GM19025 (cell line): ENCODE data around the gene MAPK6.
"Not testable (repeated sequence)": the region's sequence is repeated elsewhere in the genome, so short reads cannot be mapped to it uniquely, and the experiment has no call there.

Experiments used
- ATAC-seq: cut with Tn5 transposase; IDR thresholded peaks from one replicate; pipeline ENCODE4 v1.9.1; 2021; ENCODE audit warnings: mild to moderate bottlenecking, low read depth, moderate library complexity; ENCODE audit not compliant: unreplicated experiment

MAPK6 gene

DNA sequence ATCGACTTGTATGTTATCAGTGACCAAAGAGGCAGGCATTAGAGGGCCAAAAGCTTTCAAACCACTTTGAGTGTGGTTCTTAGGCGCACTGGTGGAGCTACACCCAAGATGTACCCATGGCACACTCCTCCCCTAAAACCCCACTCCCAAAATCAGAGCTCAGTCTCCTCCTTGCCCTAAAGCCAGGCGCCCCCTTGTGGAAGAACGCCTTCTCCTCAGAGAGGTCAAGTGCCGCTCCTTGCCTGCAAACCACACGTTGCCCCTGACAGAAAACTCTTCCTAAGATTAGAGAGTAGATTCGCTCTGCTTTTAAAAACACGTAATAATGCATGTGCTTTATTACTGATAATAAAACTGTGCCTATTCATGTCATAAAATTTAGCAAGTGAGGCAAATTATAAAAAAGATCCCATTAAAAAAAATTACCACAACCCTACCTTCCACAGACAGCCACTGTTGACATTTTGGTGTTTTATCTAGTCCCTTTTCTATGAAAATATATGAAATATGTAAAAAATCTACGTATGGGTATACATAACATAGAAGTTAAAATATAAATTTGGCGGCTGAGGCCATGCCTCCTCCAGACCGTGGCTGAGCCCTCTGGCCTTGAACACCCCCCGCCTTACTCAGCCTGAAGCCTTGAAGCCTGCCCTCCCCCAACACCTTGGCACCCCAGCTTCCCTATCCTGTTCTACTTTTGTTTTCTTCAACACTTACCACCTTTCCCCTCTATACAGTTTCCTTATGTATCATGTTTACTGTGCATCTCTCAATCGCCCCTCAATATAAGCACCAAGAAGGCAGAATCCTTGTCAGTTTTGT, 60.1 kb downstream of the MAPK6 start:
- ATAC-seq, result no peak

DNA sequence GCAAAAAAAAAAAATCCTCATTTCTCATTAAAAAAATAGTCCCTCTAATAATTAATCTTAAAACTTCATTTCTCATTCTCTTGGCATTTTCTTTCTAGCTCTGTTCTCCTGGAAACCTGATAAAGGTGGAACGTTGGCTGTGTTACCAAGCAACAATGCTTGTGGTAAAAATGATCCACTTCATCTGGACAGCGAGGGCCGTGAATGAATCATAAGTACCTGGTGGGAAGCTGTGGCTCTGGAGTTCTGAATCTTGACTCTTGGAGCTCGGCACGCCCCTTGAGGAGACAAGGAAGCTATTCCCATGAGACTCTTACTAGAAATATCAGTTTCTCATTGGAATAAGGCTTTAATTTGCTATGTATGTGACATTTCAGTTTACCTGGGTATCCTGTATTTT, 61.0 kb downstream of the MAPK6 start:
- no peak for ATAC-seq

- no peak for ATAC-seq
Observed at GRCh38 chr15:52080706-52081392, 61.8 kb downstream of the MAPK6 start.

- peak; percentile 59 for ATAC-seq
Observed at GRCh38 chr15:52082197-52083036, 63.4 kb downstream of the MAPK6 start.

DNA sequence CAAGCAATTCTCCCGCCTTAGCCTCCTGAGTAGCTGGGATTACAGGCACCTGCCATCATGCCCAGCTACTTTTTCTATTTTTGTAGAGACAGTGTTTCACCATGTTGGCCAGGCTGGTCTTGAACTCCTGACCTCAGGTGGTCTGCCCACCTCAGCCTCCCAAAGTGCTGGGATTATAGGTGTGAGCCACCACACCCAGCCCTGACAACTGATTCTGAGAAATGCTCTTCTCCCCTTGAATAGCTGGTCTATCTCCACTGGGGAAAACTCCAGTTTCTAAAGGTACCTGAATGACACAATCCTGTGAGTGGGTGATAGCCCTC, 64.0 kb downstream of the MAPK6 start:
- ATAC-seq, result not testable (repeated sequence)

- ATAC-seq, result no peak
Observed at GRCh38 chr15:52083603-52084002, 64.6 kb downstream of the MAPK6 start.

GRCh38 chr15:52085299-52085698, 66.3 kb downstream of the MAPK6 start:
- ATAC-seq, result no peak

DNA sequence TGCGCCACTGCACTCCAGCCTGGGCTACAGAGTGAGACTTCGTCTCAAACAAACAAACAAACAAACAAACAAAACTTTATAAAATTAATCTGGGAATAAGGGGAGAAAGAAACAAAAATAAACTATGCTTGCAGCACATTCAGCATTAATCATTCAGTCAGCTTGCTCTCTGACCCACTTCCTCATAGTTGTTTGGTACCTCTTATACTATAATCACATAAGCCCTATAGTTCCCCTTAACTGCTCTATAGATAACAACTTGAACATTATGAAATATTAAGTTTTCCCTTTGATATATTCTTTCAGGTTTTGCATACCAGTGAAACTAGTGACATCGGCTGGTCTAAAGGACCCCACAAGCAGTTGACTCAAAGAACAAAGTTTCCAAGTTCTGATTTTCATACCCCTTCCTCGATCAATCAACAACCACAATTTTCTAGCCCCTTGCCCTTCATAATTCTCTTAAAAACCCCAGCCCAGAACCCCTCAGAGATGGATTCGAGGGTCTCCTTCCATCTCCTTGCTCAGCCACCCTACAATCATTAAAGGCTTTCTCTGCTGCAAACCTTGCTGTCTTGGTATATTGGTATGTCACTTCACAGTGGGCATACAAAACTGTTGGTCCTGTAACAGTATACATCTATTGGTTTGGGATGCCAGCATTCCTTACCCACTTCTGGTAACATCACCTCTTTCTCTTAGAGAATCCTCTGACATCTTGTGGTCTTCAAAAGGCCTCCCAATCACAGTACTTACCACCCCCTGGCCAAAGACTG, 67.2 kb downstream of the MAPK6 start:
- ATAC-seq, result no peak

GRCh38 chr15:52090193-52090592, 71.2 kb downstream of the MAPK6 start:
- no peak for ATAC-seq

GRCh38 chr15:52093167-52093538, 74.1 kb downstream of the MAPK6 start:
- no peak for ATAC-seq

DNA sequence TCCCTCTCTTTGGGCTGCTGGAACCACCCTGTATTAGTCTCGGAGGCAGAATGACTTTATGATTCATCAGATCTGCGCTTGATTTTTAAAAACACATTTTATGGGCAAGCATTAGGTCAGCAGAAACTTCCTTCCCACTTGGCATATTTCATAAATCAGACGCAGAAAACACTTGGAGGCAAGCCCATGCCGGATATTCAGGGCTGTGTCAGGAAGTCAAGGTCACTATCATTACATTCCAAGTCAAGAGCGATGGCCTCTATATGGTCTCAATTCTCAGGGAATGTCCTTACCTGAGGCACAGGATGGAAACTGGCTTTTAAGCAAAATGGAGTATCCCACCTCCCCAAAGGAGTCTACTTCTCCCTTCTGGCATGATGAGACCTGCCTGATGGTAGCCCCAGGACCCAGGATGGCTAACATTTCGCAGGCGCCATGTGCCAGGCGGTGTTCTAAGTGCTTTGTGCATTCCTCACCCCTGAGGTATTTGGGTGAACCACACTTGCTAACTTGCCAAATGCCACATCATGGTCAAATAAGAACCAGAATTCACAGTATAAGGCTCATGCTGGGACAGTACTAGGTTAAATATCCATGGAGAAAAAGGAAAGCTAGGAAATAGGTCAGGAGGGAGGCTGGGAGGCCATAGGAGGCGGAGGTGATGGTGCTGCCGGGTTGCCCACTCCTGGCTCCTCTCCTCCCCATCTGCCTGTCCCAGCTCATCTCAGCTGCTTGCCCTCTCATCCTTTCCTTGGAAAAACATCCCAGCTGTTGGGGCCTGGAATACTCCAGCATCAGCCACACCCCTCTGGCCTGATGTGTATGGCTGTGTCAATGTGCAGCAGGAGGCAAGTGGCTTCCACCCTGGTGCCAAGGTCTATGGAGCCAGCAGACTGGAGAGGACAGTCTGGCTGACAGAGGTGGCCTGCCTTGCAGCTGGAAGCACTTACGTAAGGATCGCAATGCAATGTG, 74.8 kb downstream of the MAPK6 start:
- no peak for ATAC-seq

DNA sequence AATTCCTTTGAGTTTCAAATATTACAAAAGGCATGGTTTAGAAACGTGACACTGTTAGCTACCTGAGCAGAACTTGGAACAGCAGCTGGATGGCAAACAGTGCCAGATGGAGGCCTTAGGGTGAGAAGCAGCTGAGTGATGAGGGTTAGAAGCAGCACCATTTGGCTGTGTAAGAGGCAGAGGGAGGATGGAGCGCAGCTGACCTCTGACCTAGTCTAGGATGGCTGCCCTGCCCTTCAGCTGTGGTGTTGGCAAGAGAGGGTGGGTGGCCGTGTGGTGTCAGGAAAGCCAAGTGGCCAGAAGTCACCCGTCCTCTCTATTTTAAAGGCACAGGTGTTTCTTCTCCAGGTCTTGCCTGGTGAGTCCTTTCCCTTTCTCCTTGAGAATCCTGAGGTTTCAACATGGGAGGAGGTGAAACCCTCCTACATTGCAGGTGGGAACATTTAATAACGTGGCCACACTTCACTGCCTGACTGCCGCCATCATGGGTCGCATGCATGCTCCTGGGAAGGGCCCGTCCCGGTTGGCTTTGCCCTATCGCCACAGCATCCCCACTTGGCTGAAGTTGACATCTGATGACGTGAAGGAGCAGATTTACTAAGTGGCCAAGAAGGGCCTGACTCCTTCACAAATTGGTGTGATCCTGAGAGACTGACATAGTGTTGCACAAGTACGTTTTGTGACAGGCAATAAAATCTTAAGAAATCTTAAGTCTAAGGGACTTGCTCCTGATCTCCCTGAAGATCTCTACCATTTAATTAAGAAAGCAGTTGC, 76.0 kb downstream of the MAPK6 start:
- no peak for ATAC-seq

DNA sequence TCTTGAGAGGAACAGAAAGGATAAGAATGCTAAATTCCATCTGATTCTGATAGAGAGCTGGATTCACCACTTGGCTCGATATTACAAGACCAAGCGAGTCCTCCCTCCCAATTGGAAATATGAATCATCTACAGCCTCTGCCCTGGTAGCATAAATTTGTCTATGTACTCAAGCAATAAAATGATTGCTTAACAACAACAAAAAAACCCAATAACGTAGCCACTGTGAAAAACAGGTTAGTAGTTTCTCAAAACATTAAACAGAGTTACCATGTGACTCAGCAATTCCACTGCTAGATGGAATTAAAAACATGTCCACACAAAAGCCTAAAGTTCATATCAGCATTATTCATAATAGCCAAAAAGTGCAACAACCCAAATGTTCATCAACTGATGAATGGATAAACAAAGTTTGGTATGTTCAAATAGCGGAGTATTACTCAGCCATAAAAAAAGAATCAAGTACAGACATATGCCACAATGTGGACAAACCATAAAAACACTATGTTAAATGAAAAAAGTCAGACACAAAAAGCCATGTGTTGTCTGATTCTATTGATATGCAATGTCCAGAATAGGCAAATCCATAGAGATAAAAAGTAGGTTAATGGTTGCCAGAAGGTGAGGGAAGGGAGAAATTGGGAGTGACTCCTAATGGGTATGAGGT, 76.7 kb downstream of the MAPK6 start:
- ATAC-seq, result no peak

GRCh38 chr15:52096536-52096935, 77.5 kb downstream of the MAPK6 start:
- ATAC-seq, result not testable (repeated sequence)

DNA sequence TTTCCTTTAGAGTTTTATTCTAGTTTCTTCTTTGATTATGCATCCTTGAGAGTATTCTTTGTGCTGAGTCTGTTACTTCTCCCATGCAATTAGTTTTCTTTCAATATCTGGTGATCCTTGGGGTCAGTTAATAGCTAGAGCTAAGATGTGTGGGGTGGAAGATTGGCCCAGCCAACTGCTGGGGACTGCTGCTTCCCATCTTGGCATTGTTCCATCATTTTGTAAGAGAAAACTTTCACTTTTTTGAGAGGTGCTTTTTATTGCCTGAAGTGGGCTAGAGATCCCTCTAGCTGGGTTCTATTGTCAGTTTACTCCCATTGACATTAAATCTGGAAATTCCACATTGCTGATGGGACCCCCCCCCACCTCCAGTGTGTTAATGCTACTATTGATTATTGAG, 78.2 kb downstream of the MAPK6 start:
- no peak for ATAC-seq

DNA sequence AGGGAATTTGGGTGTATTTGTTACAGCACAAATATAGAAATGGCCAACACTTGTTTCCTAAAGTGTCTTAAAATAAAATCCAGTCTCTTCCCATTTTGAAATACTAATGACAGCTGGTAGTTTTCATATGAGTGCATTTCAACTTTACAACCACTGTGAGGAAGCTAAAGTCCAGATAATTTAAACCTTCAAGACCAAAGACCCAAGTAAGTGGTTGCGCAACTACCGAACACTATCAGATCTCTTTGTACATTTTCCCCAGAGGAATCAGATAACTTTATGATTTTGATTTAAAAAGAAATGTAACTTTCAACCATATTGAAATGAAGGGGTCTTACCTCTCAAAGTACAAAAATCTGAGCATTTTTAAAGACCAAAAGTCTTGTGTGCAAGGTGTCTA, 79.3 kb downstream of the MAPK6 start:
- no peak for ATAC-seq

DNA sequence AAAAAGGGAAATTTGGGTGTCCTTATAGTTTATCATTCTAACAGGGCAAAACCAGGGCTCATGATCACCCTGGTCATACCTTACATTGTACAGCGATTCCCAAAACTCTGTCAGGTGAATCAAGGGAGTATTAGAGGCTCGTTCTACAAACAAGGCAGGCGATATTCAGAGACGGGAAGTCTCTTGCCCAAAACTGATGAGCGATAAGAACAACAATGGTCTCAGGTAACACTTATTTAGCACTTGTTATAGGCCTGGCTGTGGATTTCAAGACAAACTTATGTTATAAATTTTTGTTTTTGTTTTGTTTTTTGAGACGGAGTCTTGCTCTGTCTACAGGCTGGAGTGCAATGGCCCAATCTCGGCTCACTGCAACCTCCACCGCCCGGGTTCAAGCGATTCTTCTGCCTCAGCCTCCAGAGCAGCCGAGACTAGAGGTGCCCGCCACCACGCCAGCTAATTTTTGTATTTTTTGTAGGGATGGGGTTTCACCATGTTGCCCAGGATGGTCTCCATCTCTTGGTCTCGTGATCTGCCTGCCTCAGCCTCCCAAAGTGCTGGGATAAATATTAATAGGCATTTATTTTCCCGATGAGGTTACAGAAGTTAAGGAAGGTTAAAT, 80.7 kb downstream of the MAPK6 start:
- ATAC-seq, result no peak
